ENCODE data around the gene TPRN.

DNA sequence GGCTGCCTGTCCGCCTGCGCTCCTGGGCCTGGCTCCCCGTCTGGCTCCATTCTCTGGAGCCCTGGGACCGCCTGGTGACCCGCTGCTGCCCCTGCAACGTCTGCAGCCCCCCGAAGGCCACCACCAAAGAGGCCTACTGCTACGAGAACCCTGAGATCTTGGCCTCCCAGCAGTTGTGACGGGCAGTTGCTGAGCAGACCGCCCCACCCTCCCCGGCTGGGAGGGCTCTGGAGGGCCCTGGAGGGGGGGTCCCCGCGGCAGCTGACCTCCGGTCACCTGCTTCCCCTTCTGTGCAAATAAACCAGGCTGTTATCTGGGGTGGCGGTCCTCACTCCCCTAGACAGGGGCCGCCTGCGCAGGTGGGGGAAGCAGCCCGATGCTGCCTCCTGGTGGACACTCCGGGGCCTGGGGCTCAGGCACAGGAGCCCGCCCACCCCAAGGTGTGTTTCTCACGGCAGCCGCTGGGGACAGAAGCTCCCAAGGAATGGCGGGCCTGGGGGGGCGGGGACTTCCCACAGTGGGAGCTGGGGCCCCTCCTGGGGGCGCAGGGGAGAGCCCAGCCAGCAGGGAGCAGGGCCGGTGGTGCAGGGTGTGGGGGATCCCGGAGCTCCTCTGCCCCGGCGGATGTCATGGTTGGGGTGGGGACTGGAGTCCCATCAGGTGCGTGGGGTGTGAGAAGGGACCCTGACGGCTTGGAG is 35.8 kb upstream of the TPRN start:
- TF ChIP-seq, protein P1, sequence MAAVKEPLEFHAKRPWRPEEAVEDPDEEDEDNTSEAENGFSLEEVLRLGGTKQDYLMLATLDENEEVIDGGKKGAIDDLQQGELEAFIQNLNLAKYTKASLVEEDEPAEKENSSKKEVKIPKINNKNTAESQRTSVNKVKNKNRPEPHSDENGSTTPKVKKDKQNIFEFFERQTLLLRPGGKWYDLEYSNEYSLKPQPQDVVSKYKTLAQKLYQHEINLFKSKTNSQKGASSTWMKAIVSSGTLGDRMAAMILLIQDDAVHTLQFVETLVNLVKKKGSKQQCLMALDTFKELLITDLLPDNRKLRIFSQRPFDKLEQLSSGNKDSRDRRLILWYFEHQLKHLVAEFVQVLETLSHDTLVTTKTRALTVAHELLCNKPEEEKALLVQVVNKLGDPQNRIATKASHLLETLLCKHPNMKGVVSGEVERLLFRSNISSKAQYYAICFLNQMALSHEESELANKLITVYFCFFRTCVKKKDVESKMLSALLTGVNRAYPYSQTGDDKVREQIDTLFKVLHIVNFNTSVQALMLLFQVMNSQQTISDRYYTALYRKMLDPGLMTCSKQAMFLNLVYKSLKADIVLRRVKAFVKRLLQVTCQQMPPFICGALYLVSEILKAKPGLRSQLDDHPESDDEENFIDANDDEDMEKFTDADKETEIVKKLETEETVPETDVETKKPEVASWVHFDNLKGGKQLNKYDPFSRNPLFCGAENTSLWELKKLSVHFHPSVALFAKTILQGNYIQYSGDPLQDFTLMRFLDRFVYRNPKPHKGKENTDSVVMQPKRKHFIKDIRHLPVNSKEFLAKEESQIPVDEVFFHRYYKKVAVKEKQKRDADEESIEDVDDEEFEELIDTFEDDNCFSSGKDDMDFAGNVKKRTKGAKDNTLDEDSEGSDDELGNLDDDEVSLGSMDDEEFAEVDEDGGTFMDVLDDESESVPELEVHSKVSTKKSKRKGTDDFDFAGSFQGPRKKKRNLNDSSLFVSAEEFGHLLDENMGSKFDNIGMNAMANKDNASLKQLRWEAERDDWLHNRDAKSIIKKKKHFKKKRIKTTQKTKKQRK (IDR thresholded peaks at IDR 0.05; ENCODE audit: borderline replicate concordance, low read depth, low read length): no peak
- TF ChIP-seq ZNF324 (CRISPR knock-in tag; IDR thresholded peaks at IDR 0.05): no peak
- TF ChIP-seq ZBTB17 (CRISPR knock-in tag; IDR thresholded peaks at IDR 0.05): 0 out of 2 replicates have a peak, but pooled peaks have one; percentile 13
- TF ChIP-seq TAF7 (tag; IDR thresholded peaks at IDR 0.05): no peak
- TF ChIP-seq LARP7 (IDR thresholded peaks at IDR 0.05): no peak
- no peak for TF ChIP-seq MED1 (CRISPR knock-in tag; IDR thresholded peaks at IDR 0.05; ENCODE audit: borderline replicate concordance)
- TF ChIP-seq, protein P2, sequence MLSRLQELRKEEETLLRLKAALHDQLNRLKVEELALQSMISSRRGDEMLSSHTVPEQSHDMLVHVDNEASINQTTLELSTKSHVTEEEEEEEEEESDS (CRISPR knock-in tag; IDR thresholded peaks at IDR 0.05): no peak
- no peak for TF ChIP-seq TGIF2 (CRISPR knock-in tag; IDR thresholded peaks at IDR 0.05)
